ENCODE data around the gene UTF1. TPM values are rescaled to one million over a fixed set of nuclear protein-coding genes. Genes with fewer than 3 reads are reported as not detected.
A peak's percentile ranks its signal among the peaks of the same experiment; 100 is the strongest.

UTF1 gene
- total and polyA plus RNA-seq, 2 donors from 2014 or later = not detected

- H3K9ac ChIP-seq (ENCODE audit: low read length in 3 of 3) = no peak overlapping the region
- H3K4me3 ChIP-seq (ENCODE audit: low read length in 3 of 3) = no peak overlapping the region
- no peaks in the 10 kb centered on the region for H3K9me3 ChIP-seq (ENCODE audit: control insufficient read depth in 2 of 3, insufficient read depth in 1 of 3, low read length in 3 of 3)
- no peaks in the 10 kb centered on the region for H3K36me3 ChIP-seq (ENCODE audit: control insufficient read depth in 2 of 3, insufficient read depth in 3 of 3, low read length in 3 of 3)
- FAIRE-seq = no peak
- intact Hi-C loops (cut with DNase I) = no loop called here
- TF ChIP-seq CTCF (IDR thresholded peaks at IDR 0.05; ENCODE audit: borderline replicate concordance, extremely low read depth, insufficient read depth) = no peak
- H3K27me3 ChIP-seq (ENCODE audit: control insufficient read depth, insufficient read depth, low read length) = peaks cover 26% of the 10 kb centered on the region
- no peaks in the 10 kb centered on the region for H3K4me1 ChIP-seq (ENCODE audit: control insufficient read depth in 2 of 3, insufficient read depth in 2 of 3, low read depth in 1 of 3, low read length in 3 of 3)
- no peak overlapping the region for H3K27ac ChIP-seq (ENCODE audit: low read depth in 2 of 2, low read length in 2 of 2)
- no peak for DNase-seq
Measured at GRCh38 chr10:133229265-133230043, 563 bp upstream of the UTF1 start.

GRCh38 chr10:133230387-133231195 lies 574 bp downstream of the UTF1 start:
- H3K4me3 ChIP-seq (ENCODE audit: low read length in 3 of 3) = no peak overlapping the region
- intact Hi-C loops (cut with DNase I) = no loop called here
- no peak overlapping the region for H3K27ac ChIP-seq (ENCODE audit: low read depth in 2 of 2, low read length in 2 of 2)
- no peaks in the 10 kb centered on the region for H3K4me1 ChIP-seq (ENCODE audit: control insufficient read depth in 2 of 3, insufficient read depth in 2 of 3, low read depth in 1 of 3, low read length in 3 of 3)
- H3K36me3 ChIP-seq (ENCODE audit: control insufficient read depth in 2 of 3, insufficient read depth in 3 of 3, low read length in 3 of 3) = no peaks in the 10 kb centered on the region
- peaks cover 26% of the 10 kb centered on the region for H3K27me3 ChIP-seq (ENCODE audit: control insufficient read depth, insufficient read depth, low read length)
- no peak for FAIRE-seq
- no peak overlapping the region for H3K9ac ChIP-seq (ENCODE audit: low read length in 3 of 3)
- TF ChIP-seq CTCF (IDR thresholded peaks at IDR 0.05; ENCODE audit: borderline replicate concordance, extremely low read depth, insufficient read depth) = no peak
- no peaks in the 10 kb centered on the region for H3K9me3 ChIP-seq (ENCODE audit: control insufficient read depth in 2 of 3, insufficient read depth in 1 of 3, low read length in 3 of 3)
- peak in 4 of 5 donors; percentile 65 to 79 (median 74) for DNase-seq

GRCh38 chr10:133231244-133231945 lies 1.4 kb downstream of the UTF1 start:
- H3K27ac ChIP-seq (ENCODE audit: low read depth in 2 of 2, low read length in 2 of 2) = no peak overlapping the region
- peaks cover 29% of the 10 kb centered on the region for H3K27me3 ChIP-seq (ENCODE audit: control insufficient read depth, insufficient read depth, low read length)
- peak in 2 of 5 donors; percentile 61 to 71 for DNase-seq
- H3K4me1 ChIP-seq (ENCODE audit: control insufficient read depth in 2 of 3, insufficient read depth in 2 of 3, low read depth in 1 of 3, low read length in 3 of 3) = no peaks in the 10 kb centered on the region
- no peak overlapping the region for H3K4me3 ChIP-seq (ENCODE audit: low read length in 3 of 3)
- intact Hi-C loops (cut with DNase I) = no loop called here
- H3K9ac ChIP-seq (ENCODE audit: low read length in 3 of 3) = no peak overlapping the region
- TF ChIP-seq CTCF (IDR thresholded peaks at IDR 0.05; ENCODE audit: borderline replicate concordance, extremely low read depth, insufficient read depth) = no peak
- FAIRE-seq = no peak
- H3K9me3 ChIP-seq (ENCODE audit: control insufficient read depth in 2 of 3, insufficient read depth in 1 of 3, low read length in 3 of 3) = no peaks in the 10 kb centered on the region
- H3K36me3 ChIP-seq (ENCODE audit: control insufficient read depth in 2 of 3, insufficient read depth in 3 of 3, low read length in 3 of 3) = no peaks in the 10 kb centered on the region

Measured in kidney (tissue), 14 donors.